HG03432 (cell line): ENCODE results near the gene FOXK2.

Experiments used
- ATAC-seq: cut with Tn5 transposase; IDR thresholded peaks from one replicate; pipeline ENCODE4 v1.9.1; 2021; ENCODE audit warnings: mild to moderate bottlenecking, moderate library complexity; ENCODE audit not compliant: unreplicated experiment

FOXK2 gene

GRCh38 chr17:82587234-82588086 is 67.9 kb downstream of the FOXK2 start:
- ATAC-seq: no peak

- no peak for ATAC-seq
Measured at GRCh38 chr17:82588266-82589175, 69.0 kb downstream of the FOXK2 start.

GRCh38 chr17:82589851-82590180 is 70.3 kb downstream of the FOXK2 start:
- ATAC-seq: no peak

- no peak for ATAC-seq
Measured at GRCh38 chr17:82590216-82590615, 70.7 kb downstream of the FOXK2 start.

GRCh38 chr17:82590881-82591539 is 71.5 kb downstream of the FOXK2 start:
- ATAC-seq: no peak

- ATAC-seq: no peak
Measured at GRCh38 chr17:82592289-82592766, 72.8 kb downstream of the FOXK2 start.

- no peak for ATAC-seq
Measured at GRCh38 chr17:82592767-82593589, 73.4 kb downstream of the FOXK2 start.

GRCh38 chr17:82593590-82594087 is 74.1 kb downstream of the FOXK2 start:
- ATAC-seq: no peak

- ATAC-seq: no peak
Measured at GRCh38 chr17:82594571-82594970, 75.0 kb downstream of the FOXK2 start.

GRCh38 chr17:82595893-82596292 is 76.4 kb downstream of the FOXK2 start:
- ATAC-seq: no peak

- ATAC-seq: no peak
Measured at GRCh38 chr17:82596296-82596695, 76.8 kb downstream of the FOXK2 start.

- no peak for ATAC-seq
Measured at GRCh38 chr17:82596837-82597672, 77.5 kb downstream of the FOXK2 start.

- ATAC-seq: no peak
Measured at GRCh38 chr17:82598256-82599119, 79.0 kb downstream of the FOXK2 start.

GRCh38 chr17:82599674-82600661 is 80.4 kb downstream of the FOXK2 start:
- ATAC-seq: no peak

- ATAC-seq: no peak
Measured at GRCh38 chr17:82600731-82601446, 81.4 kb downstream of the FOXK2 start.

- no peak for ATAC-seq
Measured at GRCh38 chr17:82601447-82602000, 82.0 kb downstream of the FOXK2 start.
